IMR-90 (cell line): Measurements from ENCODE around the gene ULK2. TPM values are rescaled to one million over a fixed set of nuclear protein-coding genes. Genes with fewer than 3 reads are reported as not detected.

Source experiments
- ATAC-seq: fragments of 200-7000 bp; cut with Tn5 transposase; 2 replicates; pipeline ENCODE4 v1.9.1; 2020; ENCODE audit warnings: low read depth, mild to moderate bottlenecking, moderate library complexity
- BruUV-seq: library from RNA; stranded (reverse); fragments of 400-500 nt; replicated peaks from 2 replicates; lab custom pipeline; 2021; lab: Mats Ljungman, UMichigan
- CTCF ChIA-PET: fragments of 300-600 bp; formaldehyde crosslinking; extraction: SDS; loops from one replicate; lab custom pipeline; 2021; ENCODE audit warnings: antibody characterized with exemption; lab: Yijun Ruan, JAX
- POLR2A ChIA-PET: fragments of 300-600 bp; sonication (Branson Sonifier 250); formaldehyde crosslinking; loops from one replicate; lab custom pipeline; 2022; ENCODE audit warnings: antibody characterized with exemption; ENCODE audit not compliant: unreplicated experiment; lab: Charles Lee
- DNase-seq: peaks from one replicate; pipeline ENCODE4 v3.0.0; 2013
- H2AFZ ChIP-seq: replicated peaks from 2 replicates; pipeline ENCODE3; 2013; ENCODE audit warnings: low read length, mild to moderate bottlenecking; ENCODE audit not compliant: poor library complexity
- H2AK5ac ChIP-seq: 2 replicates; pipeline ENCODE4 v1.6.1; 2013; ENCODE audit warnings: low read depth, low read length, inconsistent platforms
- H2AK9ac ChIP-seq: replicated peaks from 2 replicates; pipeline ENCODE3; 2013; ENCODE audit warnings: mild to moderate bottlenecking, low read depth, low read length, moderate library complexity; ENCODE audit not compliant: poor library complexity
- H2BK120ac ChIP-seq: 2 replicates; pipeline ENCODE4 v1.6.1; 2013; ENCODE audit warnings: low read depth, low read length, inconsistent platforms
- H2BK15ac ChIP-seq: 3 replicates; pipeline ENCODE4 v1.6.1; 2013; ENCODE audit warnings: low read depth, low read length, inconsistent platforms
- H2BK20ac ChIP-seq: 2 replicates; pipeline ENCODE4 v1.6.1; 2013; ENCODE audit warnings: low read depth, mild to moderate bottlenecking, inconsistent platforms, low read length, moderate library complexity
- H2BK5ac ChIP-seq: 2 replicates; pipeline ENCODE4 v1.6.1; 2013; ENCODE audit warnings: mild to moderate bottlenecking, low read depth, low read length, inconsistent platforms; ENCODE audit not compliant: poor library complexity, severe bottlenecking
- H3K14ac ChIP-seq: replicated peaks from 2 replicates; pipeline ENCODE4 v1.6.1; 2013; ENCODE audit warnings: low read depth, low read length, inconsistent platforms
- H3K18ac ChIP-seq: 2 replicates; pipeline ENCODE4 v1.6.1; 2013; ENCODE audit warnings: low read depth, low read length, control low read depth
- H3K23ac ChIP-seq: 2 replicates; pipeline ENCODE4 v1.6.1; 2013; ENCODE audit warnings: low read depth, low read length, inconsistent platforms
- H3K27ac ChIP-seq: 2 replicates; pipeline ENCODE4 v1.5.1; 2013; ENCODE audit warnings: mild to moderate bottlenecking, control low read depth, low read length; ENCODE audit not compliant: insufficient read depth
- H3K27me3 ChIP-seq: 2 replicates; pipeline ENCODE4 v1.6.1; 2013; ENCODE audit warnings: low read length; ENCODE audit not compliant: control insufficient read depth, insufficient read depth
- H3K36me3 ChIP-seq: 2 replicates; pipeline ENCODE4 v1.6.1; 2013; ENCODE audit warnings: low read length, mixed read lengths; ENCODE audit not compliant: control insufficient read depth, insufficient read depth
- H3K4ac ChIP-seq: 2 replicates; pipeline ENCODE4 v1.6.1; 2013; ENCODE audit warnings: low read depth, low read length, inconsistent platforms
- H3K4me1 ChIP-seq: 2 replicates; pipeline ENCODE4 v1.6.1; 2013; ENCODE audit warnings: low read length, mixed read lengths; ENCODE audit not compliant: control insufficient read depth, insufficient read depth
- H3K4me2 ChIP-seq: 2 replicates; pipeline ENCODE4 v1.6.1; 2013; ENCODE audit warnings: low read depth, mild to moderate bottlenecking, control low read depth, low read length, moderate library complexity
- H3K4me3 ChIP-seq: 2 replicates; pipeline ENCODE4 v1.5.1; 2013; ENCODE audit warnings: low read depth, mild to moderate bottlenecking, control low read depth, low read length, moderate library complexity; ENCODE audit not compliant: insufficient read depth
- H3K56ac ChIP-seq: 2 replicates; pipeline ENCODE4 v1.6.1; 2013; ENCODE audit warnings: low read length, inconsistent platforms; ENCODE audit not compliant: insufficient read depth; ENCODE audit errors: extremely low read depth
- H3K79me1 ChIP-seq, 2 experiments: 2 replicates each; pipeline ENCODE4 v1.6.1; 2013; ENCODE audit warnings: low read length in 2 of 2, inconsistent platforms in 1 of 2, low read depth in 1 of 2
- H3K9ac ChIP-seq: 2 replicates; pipeline ENCODE4 v1.6.1; 2013; ENCODE audit warnings: low read depth, low read length, control low read depth
- H3K9me1 ChIP-seq: 2 replicates; pipeline ENCODE4 v1.6.1; 2013; ENCODE audit warnings: low read length, inconsistent platforms; ENCODE audit not compliant: insufficient read depth
- H3K9me3 ChIP-seq: 2 replicates; pipeline ENCODE4 v1.6.1; 2013; ENCODE audit warnings: low read length; ENCODE audit not compliant: control insufficient read depth, insufficient read depth
- H4K20me1 ChIP-seq: 2 replicates; pipeline ENCODE4 v1.6.1; 2013; ENCODE audit warnings: low read length, inconsistent platforms; ENCODE audit not compliant: insufficient read depth
- H4K5ac ChIP-seq: 2 replicates; pipeline ENCODE4 v1.6.1; 2013; ENCODE audit warnings: mild to moderate bottlenecking, low read depth, low read length, control low read depth
- H4K8ac ChIP-seq, 2 experiments: 2 replicates each; pipeline ENCODE4 v1.6.1; 2013; ENCODE audit warnings: low read depth in 2 of 2, low read length in 2 of 2, control low read depth in 1 of 2, inconsistent platforms in 1 of 2
- H4K91ac ChIP-seq: 2 replicates; pipeline ENCODE4 v1.6.1; 2013; ENCODE audit warnings: low read depth, low read length, inconsistent platforms; ENCODE audit not compliant: insufficient read depth
- BHLHE40 ChIP-seq: fragments of 150-350 bp; IDR thresholded peaks from 2 replicates; pipeline ENCODE4 v1.6.1; 2016; ENCODE audit warnings: mild to moderate bottlenecking, low read depth, low read length
- CEBPB ChIP-seq: IDR thresholded peaks from 2 replicates; pipeline ENCODE4 v1.6.1; 2012; ENCODE audit warnings: low read depth, low read length, improper control_type of control experiment
- CHD1 ChIP-seq: IDR thresholded peaks from 2 replicates; pipeline ENCODE4 v1.6.1; 2012; ENCODE audit warnings: low read depth, low read length, improper control_type of control experiment
- CTCF ChIP-seq: conservative IDR thresholded peaks from 2 replicates; pipeline ENCODE4 v1.5.1; 2012; ENCODE audit warnings: mild to moderate bottlenecking, low read depth, low read length, improper control_type of control experiment
- FOS ChIP-seq: fragments of 150-350 bp; IDR thresholded peaks from 2 replicates; pipeline ENCODE4 v1.6.1; 2016; ENCODE audit warnings: low read depth, low read length
- MAFK ChIP-seq: IDR thresholded peaks from 2 replicates; pipeline ENCODE4 v1.6.1; 2012; ENCODE audit warnings: low read depth, low read length, improper control_type of control experiment
- MXI1 ChIP-seq: IDR thresholded peaks from 2 replicates; pipeline ENCODE4 v1.6.1; 2012; ENCODE audit warnings: low read depth, mild to moderate bottlenecking, low read length, moderate library complexity, borderline replicate concordance
- NFE2L2 ChIP-seq: fragments of 150-350 bp; IDR thresholded peaks from 2 replicates; pipeline ENCODE4 v1.6.1; 2016; ENCODE audit warnings: low read depth, mild to moderate bottlenecking, low read length
- RCOR1 ChIP-seq: IDR thresholded peaks from 2 replicates; pipeline ENCODE4 v1.6.1; 2012; ENCODE audit warnings: mild to moderate bottlenecking, low read length, improper control_type of control experiment; ENCODE audit not compliant: insufficient replicate concordance
- WGBS, 2 experiments: methylation state at CpG; one replicate each; pipeline versions ENCODE4 v1.1.5 to v1.1.7; 2013; ENCODE audit warnings: missing lambda C conversion rate in 2 of 2; ENCODE audit not compliant: insufficient read length in 1 of 2; ENCODE audit errors: extremely low coverage in 2 of 2; 5-methylcytosine and 5-hydroxymethylcytosine counted together
- dilution Hi-C: fragments of 300-500 bp; cut with HindIII; formaldehyde crosslinking; loops from one replicate; pipeline ENCODE4 v1.14.3; 2018; ENCODE audit warnings: low sequenced_read_pairs; ENCODE audit not compliant: unreplicated experiment
- in situ Hi-C: fragments of 300-500 bp; cut with MboI; formaldehyde crosslinking; loops from 3 replicates; pipeline ENCODE4 v1.14.3; 2019; ENCODE audit warnings: low sequenced_read_pairs, inconsistent platforms, mixed read lengths
- intact Hi-C: fragments of 100-400 bp; cut with micrococcal nuclease; formaldehyde crosslinking; loops from 2 replicates; pipeline ENCODE4 v1.10.0; 2022
- polyA plus RNA-seq, 3 experiments: library from polyadenylated mRNA; depleted of rRNA; stranded (reverse); fragments of >200 nt; gene quantifications; 2 replicates each; pipeline ENCODE4 v1.2.3, GENCODE V29; 2012; ENCODE audit warnings: low replicate concordance in 1 of 3
- total RNA-seq: library from RNA; depleted of rRNA; stranded (reverse); fragments of >200 nt; gene quantifications from 2 replicates; pipeline ENCODE4 v1.2.3, GENCODE V29; 2012
- TF ChIP-seq, protein P1 (sequence below): fragments of 150-350 bp; IDR thresholded peaks from 2 replicates; pipeline ENCODE4 v1.6.1; 2017; ENCODE audit warnings: mild to moderate bottlenecking, antibody characterized with exemption, low read length, low read depth

ULK2 gene
- total and polyA plus RNA-seq, 2 of the 4 experiments (the other 2 are of a cell fraction), result 8.9 to 10.8 TPM

DNA sequence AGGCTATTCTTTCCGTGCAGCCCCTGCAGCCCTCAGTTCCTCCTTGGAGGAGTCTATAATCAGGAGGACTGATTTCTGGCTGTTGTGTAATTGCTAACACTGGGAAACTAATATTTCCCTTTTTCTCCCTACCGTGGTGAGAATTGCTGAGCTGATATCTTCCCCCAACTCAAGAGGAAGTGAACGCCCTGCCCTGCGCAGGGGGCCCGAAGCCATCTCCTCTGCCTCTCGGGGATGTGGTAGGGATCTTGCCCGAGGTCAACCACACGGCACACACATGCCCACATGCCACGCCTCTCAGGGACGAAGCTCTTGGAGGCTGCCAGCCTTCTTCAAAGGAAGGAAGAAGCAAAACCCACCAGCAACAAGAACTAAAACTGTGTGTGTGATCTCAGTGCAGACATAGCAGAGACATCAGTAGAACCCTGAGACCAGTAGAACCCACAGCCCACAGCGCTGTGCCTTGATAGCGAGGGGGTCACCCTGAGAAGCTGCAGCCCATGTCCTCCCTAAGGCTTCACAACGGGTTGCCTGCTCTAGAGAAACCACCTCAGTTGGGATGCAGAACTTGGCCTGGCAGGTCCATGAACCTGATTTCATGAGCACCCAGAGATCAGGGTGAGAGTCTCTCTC, 8.9 kb upstream of the ULK2 start:
- in situ Hi-C loops, result no loop called here
- Histone ChIP-seq H3K14ac (no peak overlapping the region), H3K4ac (no peak overlapping the region), H3K79me1 (no peaks in the 10 kb centered on the region), H3K18ac (no peak overlapping the region), H3K23ac (no peak overlapping the region), H2AFZ (no peak overlapping the region), H4K8ac (no peak overlapping the region), H3K27me3 (peaks cover 12% of the 10 kb centered on the region), H3K56ac (no peak overlapping the region), H2BK120ac (no peak overlapping the region), H3K36me3 (no peaks in the 10 kb centered on the region), H2AK5ac (no peak overlapping the region), H2BK15ac (no peak overlapping the region), H3K9me3 (no peaks in the 10 kb centered on the region), H3K9ac (no peak overlapping the region), H4K5ac (no peak overlapping the region), H3K4me1 (no peaks in the 10 kb centered on the region), H3K27ac (no peak overlapping the region), H3K9me1 (no peaks in the 10 kb centered on the region), H3K4me2 (no peak overlapping the region), H3K4me3 (no peak overlapping the region), H2AK9ac (no peak overlapping the region), H4K91ac (no peak overlapping the region), H2BK20ac (no peak overlapping the region), H2BK5ac (no peak overlapping the region), H4K20me1 (no peaks in the 10 kb centered on the region)
- ATAC-seq, result no peak
- BruUV-seq, result no TSS peak
- intact Hi-C loops, result no loop called here
- DNase-seq, result no peak
- POLR2A ChIA-PET, result no interaction called here
- dilution Hi-C loops, result no loop called here
- no peak for TF ChIP-seq MXI1
- TF ChIP-seq MAFK, result no peak
- no peak for TF ChIP-seq FOS
- no peak for TF ChIP-seq CHD1
- no peak for TF ChIP-seq NFE2L2
- no peak for TF ChIP-seq CTCF
- no peak for TF ChIP-seq CEBPB
- TF ChIP-seq RCOR1, result no peak
- no peak for TF ChIP-seq BHLHE40
- TF ChIP-seq, protein P1, sequence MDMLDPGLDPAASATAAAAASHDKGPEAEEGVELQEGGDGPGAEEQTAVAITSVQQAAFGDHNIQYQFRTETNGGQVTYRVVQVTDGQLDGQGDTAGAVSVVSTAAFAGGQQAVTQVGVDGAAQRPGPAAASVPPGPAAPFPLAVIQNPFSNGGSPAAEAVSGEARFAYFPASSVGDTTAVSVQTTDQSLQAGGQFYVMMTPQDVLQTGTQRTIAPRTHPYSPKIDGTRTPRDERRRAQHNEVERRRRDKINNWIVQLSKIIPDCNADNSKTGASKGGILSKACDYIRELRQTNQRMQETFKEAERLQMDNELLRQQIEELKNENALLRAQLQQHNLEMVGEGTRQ, result no peak
- 100% methylated on average over 3 of the region's 13 CpGs; no CpG with 5 or more reads in 1 of the 2 experiments for WGBS, 2 experiments
- CTCF ChIA-PET, result no interaction called here
